ENCODE results near the gene MAST1.

GRCh38 chr19:12800923-12801465 is 37.3 kb upstream of the MAST1 start:
- TF ChIP-seq CTCF (IDR thresholded peaks at IDR 0.05; ENCODE audit: poor library complexity) (no peak), EZH2phosphoT487 (IDR thresholded peaks at IDR 0.05; ENCODE audit: low read depth, severe bottlenecking, unreplicated experiment) (no peak)

Measured in hepatocyte (in vitro differentiated cells).